Ureter (tissue), 1 donor: ENCODE data around the gene OR2S2. TPM values are rescaled to one million over a fixed set of nuclear protein-coding genes. Genes with fewer than 3 reads are reported as not detected.

Experiments used
- DNase-seq: peaks from one replicate; pipeline ENCODE4 v3.0.0-alpha.2; 2020; ENCODE audit warnings: low spot score
- total RNA-seq: library from RNA; stranded (reverse); gene quantifications from one replicate; pipeline ENCODE4 v1.2.4, GENCODE V29; 2023
- donor health status: DM: yes; HTN: yes; CAD: no.

Gene OR2S2
- total RNA-seq, 1 donor from 2014 or later: not detected

DNA sequence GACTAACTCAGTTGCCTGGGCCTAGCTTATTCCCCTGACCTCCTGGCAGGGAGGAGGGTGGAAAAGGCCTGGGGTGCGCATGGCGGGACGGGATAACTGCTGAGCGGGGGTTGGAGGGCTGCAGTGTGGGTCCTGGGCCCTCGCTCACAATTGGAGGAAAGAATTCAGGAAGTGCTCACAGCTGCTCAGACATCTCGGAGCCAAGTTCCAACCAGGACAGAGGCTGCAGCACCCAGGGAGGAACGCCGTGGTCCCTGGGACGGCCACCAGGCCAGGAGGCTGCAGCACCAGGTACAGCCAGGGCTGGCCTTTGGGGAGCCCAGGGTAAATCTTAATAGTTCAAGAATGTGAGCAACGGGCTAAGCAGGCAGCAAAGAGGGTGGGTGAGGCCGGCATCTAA lies 48.7 kb downstream of the OR2S2 start, which contains the start of gene SPAAR:
Gene SPAAR (plus strand): TSS at position 217 of the 400 bp plus-strand sequence. CDS start 974 bp downstream, outside the sequence.
- DNase-seq: no peak

DNA sequence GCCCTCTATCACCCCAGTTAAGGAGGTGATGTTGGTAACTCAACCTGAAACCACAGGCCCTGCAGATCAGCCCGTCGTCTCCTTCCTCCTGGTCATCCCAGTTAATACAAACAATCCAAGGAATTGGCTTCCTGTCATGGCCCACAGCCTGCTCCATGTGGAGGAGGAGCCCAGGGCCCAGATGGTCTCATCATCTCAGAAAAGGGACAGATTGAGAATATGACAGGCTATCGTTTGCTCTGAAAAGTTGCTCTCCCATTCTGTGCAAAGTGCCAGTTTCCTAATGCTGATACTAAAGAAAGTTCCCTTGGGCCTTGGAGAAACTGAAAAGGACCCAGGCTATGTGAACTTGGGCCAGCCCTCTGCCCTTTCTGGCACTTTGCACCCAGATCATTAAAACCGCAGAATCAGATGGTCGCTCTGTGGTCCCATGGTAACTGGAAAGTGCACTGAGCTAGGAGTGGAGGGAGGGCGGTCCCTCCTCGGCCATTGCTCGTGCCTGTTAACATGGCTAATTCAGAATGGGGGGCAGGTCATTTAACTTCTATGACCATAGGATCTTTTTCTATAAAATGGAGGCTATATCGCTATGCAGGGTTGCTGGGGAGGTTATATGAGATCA lies 49.3 kb downstream of the OR2S2 start:
- DNase-seq: no peak

DNA sequence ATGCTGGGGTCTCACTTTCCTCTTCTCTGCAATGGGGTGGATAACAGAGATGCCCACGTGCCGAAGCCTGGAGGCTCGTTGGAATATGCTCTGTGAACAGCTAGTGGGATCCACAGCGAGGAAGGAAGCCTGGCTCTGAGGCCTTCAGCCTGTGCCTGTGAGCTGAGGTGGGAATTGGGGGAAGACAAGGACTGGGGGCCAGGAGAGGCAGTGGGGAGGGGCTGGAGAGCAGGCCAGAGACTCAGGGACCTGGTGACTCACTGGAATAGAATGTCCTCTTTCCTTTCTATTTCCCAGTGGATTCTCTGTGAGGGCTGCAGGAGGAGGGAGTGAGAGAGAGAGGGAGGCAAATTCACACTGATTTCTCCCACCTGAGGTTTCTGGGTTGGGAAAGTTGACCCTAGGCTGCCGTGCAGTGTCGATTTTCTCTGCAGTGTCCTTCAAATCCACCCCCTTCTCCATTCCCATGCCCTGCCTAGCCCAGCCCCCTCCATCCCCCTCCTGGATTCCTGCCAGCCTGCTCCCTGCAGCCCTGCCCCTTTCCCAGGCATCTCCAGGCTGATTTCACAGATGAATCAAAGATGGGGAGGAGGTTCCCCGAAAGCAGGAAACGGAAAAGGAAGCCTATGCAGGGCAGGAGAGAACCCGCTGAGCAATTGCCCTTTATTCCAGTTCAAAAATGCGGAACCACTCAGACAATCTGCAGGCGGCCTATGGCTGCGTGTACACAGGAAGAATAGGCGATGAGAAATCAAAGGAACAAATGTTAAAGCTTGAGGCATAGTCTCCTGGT lies 50.0 kb downstream of the OR2S2 start:
- DNase-seq: peak; percentile 80

Other genes with a start within 250 kb of the OR2S2 start
- 340 TPM for gene TLN1, start 226.0 kb downstream of the OR2S2 start, total RNA-seq
- 30.7 TPM for gene CREB3, start 225.5 kb downstream of the OR2S2 start, total RNA-seq
- gene GBA2, start 208.9 kb downstream of the OR2S2 start, total RNA-seq: 108 TPM
- 34.3 TPM for gene RGP1, start 208.9 kb downstream of the OR2S2 start, total RNA-seq
- gene MSMP, start 203.9 kb downstream of the OR2S2 start, total RNA-seq: not detected
- gene NPR2, start 166.6 kb downstream of the OR2S2 start, total RNA-seq: 21.8 TPM
- 6.4 TPM for gene SPAG8, start 145.9 kb downstream of the OR2S2 start, total RNA-seq
- 40.5 TPM for gene HINT2, start 143.1 kb downstream of the OR2S2 start, total RNA-seq
- gene FAM221B, start 129.4 kb downstream of the OR2S2 start, total RNA-seq: 0.26 TPM
- gene TMEM8B, start 128.9 kb downstream of the OR2S2 start, total RNA-seq: 32.3 TPM
- not detected for gene OR13J1, start 87.8 kb downstream of the OR2S2 start, total RNA-seq
- 7.2 TPM for gene HRCT1, start 52.0 kb downstream of the OR2S2 start, total RNA-seq
- gene SPAAR, start 48.7 kb downstream of the OR2S2 start, total RNA-seq: 1.9 TPM
- 10.3 TPM for gene RECK, start 78.8 kb upstream of the OR2S2 start, total RNA-seq
- 16.3 TPM for gene GLIPR2, start 178.6 kb upstream of the OR2S2 start, total RNA-seq
- gene CCIN, start 211.2 kb upstream of the OR2S2 start, total RNA-seq: not detected
- gene CLTA, start 232.8 kb upstream of the OR2S2 start, total RNA-seq: 170 TPM